HEK293T (cell line): ENCODE measurements around the gene PACS2.

Experiments used
- CTCF ChIA-PET: fragments of 350-600 bp; formaldehyde crosslinking; extraction: SDS; loops from one replicate; lab custom pipeline; 2021; ENCODE audit warnings: antibody characterized with exemption, inconsistent platforms; lab: Yijun Ruan, JAX
- POLR2A ChIA-PET: fragments of 350-600 bp; formaldehyde crosslinking; extraction: SDS; loops from one replicate; lab custom pipeline; 2020; ENCODE audit warnings: antibody characterized with exemption, inconsistent platforms; lab: Yijun Ruan, JAX
- DNase-seq: peaks from one replicate; pipeline ENCODE4 v3.0.0; 2012; ENCODE audit warnings: mixed read lengths; ENCODE audit errors: extremely low spot score
- ARNT ChIP-seq: fragments of 450-650 bp; IDR thresholded peaks from 2 replicates; pipeline ENCODE4 v1.6.1; 2017; ENCODE audit warnings: mild to moderate bottlenecking
- BHLHE40 ChIP-seq: fragments of 450-650 bp; IDR thresholded peaks from 2 replicates; pipeline ENCODE4 v1.6.1; 2016; ENCODE audit warnings: mild to moderate bottlenecking, moderate library complexity, borderline replicate concordance
- CTBP1 ChIP-seq: fragments of 450-650 bp; IDR thresholded peaks from 2 replicates; pipeline ENCODE4 v1.6.1; 2016; ENCODE audit warnings: borderline replicate concordance
- ELF4 ChIP-seq: fragments of 450-650 bp; IDR thresholded peaks from 2 replicates; pipeline ENCODE4 v1.6.1; 2017; ENCODE audit warnings: antibody characterized with exemption
- FOXA1 ChIP-seq: fragments of 450-650 bp; IDR thresholded peaks from 2 replicates; pipeline ENCODE4 v1.6.1; 2016; ENCODE audit warnings: mild to moderate bottlenecking
- FOXK2 ChIP-seq: fragments of 450-650 bp; IDR thresholded peaks from 2 replicates; pipeline ENCODE4 v1.6.1; 2016; ENCODE audit warnings: mild to moderate bottlenecking
- FOXM1 ChIP-seq: fragments of 450-650 bp; IDR thresholded peaks from 2 replicates; pipeline ENCODE4 v1.6.1; 2017; ENCODE audit warnings: mild to moderate bottlenecking, borderline replicate concordance
- HDGF ChIP-seq: fragments of 450-650 bp; IDR thresholded peaks from 2 replicates; pipeline ENCODE4 v1.6.1; 2017; ENCODE audit warnings: antibody characterized with exemption, borderline replicate concordance
- L3MBTL2 ChIP-seq: fragments of 450-650 bp; conservative IDR thresholded peaks from 2 replicates; pipeline ENCODE4 v1.6.1; 2016; ENCODE audit warnings: mild to moderate bottlenecking
- LEF1 ChIP-seq: fragments of 450-650 bp; IDR thresholded peaks from 2 replicates; pipeline ENCODE4 v1.6.1; 2017; ENCODE audit warnings: mild to moderate bottlenecking, borderline replicate concordance
- NFRKB ChIP-seq: fragments of 450-650 bp; IDR thresholded peaks from 2 replicates; pipeline ENCODE4 v1.6.1; 2016; ENCODE audit warnings: mild to moderate bottlenecking, moderate library complexity
- PKNOX1 ChIP-seq: fragments of 450-650 bp; IDR thresholded peaks from 2 replicates; pipeline ENCODE4 v1.6.1; 2016
- SP1 ChIP-seq: fragments of 450-650 bp; IDR thresholded peaks from 2 replicates; pipeline ENCODE4 v1.6.1; 2017
- SUZ12 ChIP-seq: fragments of 450-650 bp; IDR thresholded peaks from 2 replicates; pipeline ENCODE4 v1.6.1; 2016; ENCODE audit warnings: mild to moderate bottlenecking
- TARDBP ChIP-seq: fragments of 450-650 bp; IDR thresholded peaks from 2 replicates; pipeline ENCODE4 v1.6.1; 2016
- ZNF384 ChIP-seq: fragments of 450-650 bp; IDR thresholded peaks from 2 replicates; pipeline ENCODE4 v1.6.1; 2016

The PACS2 gene

GRCh38 chr14:105387530-105387922 is 73.0 kb downstream of the PACS2 start:
- POLR2A ChIA-PET, result no interaction called here
- DNase-seq, result no peak
- CTCF ChIA-PET, result no interaction called here
- TF ChIP-seq LEF1 (no peak), FOXK2 (no peak), CTBP1 (no peak), L3MBTL2 (no peak), BHLHE40 (no peak), FOXA1 (no peak), SUZ12 (no peak), NFRKB (no peak), HDGF (no peak), FOXM1 (no peak), ZNF384 (no peak), SP1 (no peak), ELF4 (no peak), ARNT (no peak), PKNOX1 (no peak), TARDBP (no peak)

- TF ChIP-seq FOXK2 (no peak), SP1 (no peak), ARNT (no peak), L3MBTL2 (no peak), FOXA1 (no peak)
- CTCF ChIA-PET, result no interaction called here
- DNase-seq, result no peak
- POLR2A ChIA-PET, result interaction anchor here (1.7 kb wide), 1 partner anchor 9 kb away, joined by 7 read pairs; no protein-coding TSS in a partner anchor
These were observed 73.8 kb downstream of the PACS2 start for GRCh38 chr14:105388110-105388951.

- POLR2A ChIA-PET, result interaction anchor here (1.2 to 1.7 kb wide), 2 partner anchors 9 to 11 kb away, joined by 3 to 7 read pairs; no protein-coding TSS in a partner anchor
- no peak for DNase-seq
- CTCF ChIA-PET, result no interaction called here
- TF ChIP-seq FOXM1 (no peak), CTBP1 (no peak)
These were observed 74.4 kb downstream of the PACS2 start for GRCh38 chr14:105388976-105389375.

- DNase-seq, result no peak
- TF ChIP-seq PKNOX1 (no peak), TARDBP (no peak), ELF4 (no peak), ZNF384 (no peak), SUZ12 (no peak), BHLHE40 (no peak), FOXM1 (no peak), FOXK2 (no peak), ARNT (no peak), HDGF (no peak), NFRKB (no peak), LEF1 (no peak), FOXA1 (no peak), SP1 (no peak), CTBP1 (no peak), L3MBTL2 (no peak)
- CTCF ChIA-PET, result no interaction called here
- POLR2A ChIA-PET, result interaction anchor here (1.0 to 1.7 kb wide), 3 partner anchors 8 to 82 kb away, joined by 3 to 7 read pairs (median 3); no protein-coding TSS in a partner anchor
These were observed 75.0 kb downstream of the PACS2 start for GRCh38 chr14:105389534-105389933.

GRCh38 chr14:105389976-105390848 is 75.7 kb downstream of the PACS2 start:
- DNase-seq, result no peak
- CTCF ChIA-PET, result no interaction called here
- TF ChIP-seq SUZ12 (no peak), PKNOX1 (no peak), BHLHE40 (no peak), NFRKB (no peak), L3MBTL2 (no peak), FOXA1 (no peak), ZNF384 (no peak), ELF4 (no peak), HDGF (no peak), SP1 (no peak), FOXK2 (no peak), CTBP1 (no peak), ARNT (no peak), FOXM1 (no peak), TARDBP (no peak)
- POLR2A ChIA-PET, result interaction anchor here (1.0 to 1.7 kb wide), 3 partner anchors 7 to 81 kb away, joined by 3 to 7 read pairs (median 3); no protein-coding TSS in a partner anchor
